Neutrophil (primary cell): ENCODE data around the gene CRELD1.

Source experiments
- H3K27ac ChIP-seq: fragments of 200-600 bp; sonication (generic); 2 replicates; pipeline ENCODE4 v1.5.1; 2016; ENCODE audit warnings: mild to moderate bottlenecking, moderate library complexity
- H3K27me3 ChIP-seq: fragments of 200-600 bp; sonication (generic); 2 replicates; pipeline ENCODE4 v1.6.0; 2016; ENCODE audit warnings: mild to moderate bottlenecking
- H3K36me3 ChIP-seq: fragments of 200-600 bp; sonication (generic); 2 replicates; pipeline ENCODE4 v1.5.1; 2017
- H3K4me1 ChIP-seq, 2 experiments: fragments of 200-600 bp in 1 of 2; sonication (generic) in 1 of 2; 1 replicate in 1 of 2; 2 replicates in 1 of 2; pipeline versions ENCODE4 v1.5.1 to v1.6.1; 2013 to 2016; ENCODE audit warnings: low read depth in 1 of 2, low read length in 1 of 2, mild to moderate bottlenecking in 1 of 2, moderate library complexity in 1 of 2; ENCODE audit not compliant: control insufficient read depth in 1 of 2, insufficient read depth in 1 of 2
- H3K4me3 ChIP-seq, 2 experiments: fragments of 200-600 bp in 1 of 2; sonication (generic) in 1 of 2; 1 replicate in 1 of 2; 2 replicates in 1 of 2; pipeline ENCODE4 v1.5.1; 2013 to 2016; ENCODE audit warnings: low read depth in 1 of 2, low read length in 1 of 2, mild to moderate bottlenecking in 1 of 2, moderate library complexity in 1 of 2
- H3K9me3 ChIP-seq: fragments of 200-600 bp; sonication (generic); 2 replicates; pipeline ENCODE4 v1.5.1; 2016
- TF ChIP-seq, protein P1 (sequence below): fragments of 200-600 bp; sonication (generic); IDR thresholded peaks from 2 replicates; pipeline ENCODE4 v1.5.1; 2016; ENCODE audit warnings: antibody characterized with exemption

CRELD1 gene, protein sequence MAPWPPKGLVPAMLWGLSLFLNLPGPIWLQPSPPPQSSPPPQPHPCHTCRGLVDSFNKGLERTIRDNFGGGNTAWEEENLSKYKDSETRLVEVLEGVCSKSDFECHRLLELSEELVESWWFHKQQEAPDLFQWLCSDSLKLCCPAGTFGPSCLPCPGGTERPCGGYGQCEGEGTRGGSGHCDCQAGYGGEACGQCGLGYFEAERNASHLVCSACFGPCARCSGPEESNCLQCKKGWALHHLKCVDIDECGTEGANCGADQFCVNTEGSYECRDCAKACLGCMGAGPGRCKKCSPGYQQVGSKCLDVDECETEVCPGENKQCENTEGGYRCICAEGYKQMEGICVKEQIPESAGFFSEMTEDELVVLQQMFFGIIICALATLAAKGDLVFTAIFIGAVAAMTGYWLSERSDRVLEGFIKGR

DNA sequence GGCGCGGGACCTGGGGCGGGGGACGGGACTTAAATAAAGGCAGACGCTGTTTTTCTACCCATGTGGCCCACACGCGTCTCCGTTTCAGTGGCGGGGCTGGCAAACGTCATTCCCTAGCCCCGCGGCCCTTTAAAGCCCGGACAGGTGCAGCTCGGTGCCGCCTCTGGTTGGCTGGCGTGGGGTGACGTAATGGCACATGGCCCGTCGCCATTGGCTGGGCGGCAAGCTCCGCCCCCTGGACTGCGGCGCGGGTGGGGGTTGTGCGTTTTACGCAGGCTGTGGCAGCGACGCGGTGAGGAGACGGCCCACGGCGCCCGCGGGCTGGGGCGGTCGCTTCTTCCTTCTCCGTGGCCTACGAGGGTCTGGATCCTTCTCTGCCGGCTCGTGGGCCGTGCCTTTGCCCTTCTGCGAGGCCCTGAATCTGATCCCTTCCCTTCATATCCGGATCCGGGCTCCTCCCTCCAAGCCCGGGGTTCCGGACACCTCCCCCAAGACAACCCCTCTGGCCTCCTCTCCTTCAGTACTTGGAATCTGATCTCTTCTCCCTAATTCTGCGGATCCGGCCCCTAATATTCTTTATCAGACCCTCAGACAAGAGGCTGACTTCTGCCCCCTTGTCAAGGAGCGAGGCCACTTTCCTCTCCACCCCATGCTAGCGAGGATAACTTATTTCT lies at the start of gene CRELD1:
CRELD1 (plus strand) TSS at position 274 of the 674 bp plus-strand sequence. CDS start 605 bp downstream, outside the sequence.
- Histone ChIP-seq H3K27me3 (no peaks in the 10 kb centered on the region), H3K4me3 (peak within 1 kb of the TSS; percentile 87 to 100), H3K27ac (peak within 1 kb of the TSS; percentile 76), H3K36me3 (no peaks in the 10 kb centered on the region), H3K4me1 (peaks cover 20 to 21% of the 10 kb centered on the region in 2 experiments), H3K9me3 (no peaks in the 10 kb centered on the region)
- TF ChIP-seq, protein P1, sequence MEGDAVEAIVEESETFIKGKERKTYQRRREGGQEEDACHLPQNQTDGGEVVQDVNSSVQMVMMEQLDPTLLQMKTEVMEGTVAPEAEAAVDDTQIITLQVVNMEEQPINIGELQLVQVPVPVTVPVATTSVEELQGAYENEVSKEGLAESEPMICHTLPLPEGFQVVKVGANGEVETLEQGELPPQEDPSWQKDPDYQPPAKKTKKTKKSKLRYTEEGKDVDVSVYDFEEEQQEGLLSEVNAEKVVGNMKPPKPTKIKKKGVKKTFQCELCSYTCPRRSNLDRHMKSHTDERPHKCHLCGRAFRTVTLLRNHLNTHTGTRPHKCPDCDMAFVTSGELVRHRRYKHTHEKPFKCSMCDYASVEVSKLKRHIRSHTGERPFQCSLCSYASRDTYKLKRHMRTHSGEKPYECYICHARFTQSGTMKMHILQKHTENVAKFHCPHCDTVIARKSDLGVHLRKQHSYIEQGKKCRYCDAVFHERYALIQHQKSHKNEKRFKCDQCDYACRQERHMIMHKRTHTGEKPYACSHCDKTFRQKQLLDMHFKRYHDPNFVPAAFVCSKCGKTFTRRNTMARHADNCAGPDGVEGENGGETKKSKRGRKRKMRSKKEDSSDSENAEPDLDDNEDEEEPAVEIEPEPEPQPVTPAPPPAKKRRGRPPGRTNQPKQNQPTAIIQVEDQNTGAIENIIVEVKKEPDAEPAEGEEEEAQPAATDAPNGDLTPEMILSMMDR = peak; percentile 32

DNA sequence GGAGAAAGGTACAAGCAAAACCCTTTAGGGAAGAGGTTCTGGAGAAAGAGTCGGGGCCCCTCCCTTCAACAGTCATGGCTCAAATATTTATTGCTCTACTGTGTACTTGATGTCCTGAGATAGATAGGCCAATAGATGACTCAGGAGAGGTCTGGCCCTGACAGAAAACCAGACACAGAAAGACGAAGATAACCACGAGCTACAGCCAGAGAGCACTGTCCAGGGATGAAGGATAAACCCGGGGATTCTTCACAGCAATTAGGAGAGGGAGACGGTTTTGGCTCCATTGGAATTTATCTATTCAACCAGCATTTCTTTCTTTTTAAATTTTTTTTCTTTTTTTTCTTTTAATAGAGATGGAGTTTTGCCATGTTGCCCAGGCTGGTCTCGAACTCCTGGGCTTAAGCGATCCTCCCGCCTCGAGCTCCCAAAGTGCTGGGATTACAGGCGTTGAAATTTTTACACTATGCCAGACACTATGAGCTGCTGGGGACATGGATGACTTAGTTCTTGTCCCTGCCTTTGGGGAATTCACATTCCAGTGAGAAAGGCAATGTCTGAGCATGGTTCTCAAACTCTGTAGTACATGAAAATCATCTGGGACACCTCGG lies 49.0 kb upstream of the CRELD1 start:
- no peaks in the 10 kb centered on the region for H3K4me1 ChIP-seq
- H3K4me3 ChIP-seq = no peak overlapping the region
- no peaks in the 10 kb centered on the region for H3K9me3 ChIP-seq
- H3K36me3 ChIP-seq = no peaks in the 10 kb centered on the region
- no peak overlapping the region for H3K27ac ChIP-seq
- TF ChIP-seq, protein P1 = no peak
- H3K27me3 ChIP-seq = no peaks in the 10 kb centered on the region

GRCh38 chr3:9886328-9886727 lies 47.3 kb upstream of the CRELD1 start:
- Histone ChIP-seq H3K27me3 (no peaks in the 10 kb centered on the region), H3K4me3 (no peak overlapping the region), H3K36me3 (no peaks in the 10 kb centered on the region), H3K9me3 (no peaks in the 10 kb centered on the region), H3K4me1 (peaks cover 10 to 13% of the 10 kb centered on the region in 2 experiments), H3K27ac (no peak overlapping the region)
- TF ChIP-seq, protein P1 = no peak

GRCh38 chr3:9887480-9887879 lies 46.2 kb upstream of the CRELD1 start:
- no peaks in the 10 kb centered on the region for H3K36me3 ChIP-seq
- no peaks in the 10 kb centered on the region for H3K9me3 ChIP-seq
- no peak overlapping the region for H3K27ac ChIP-seq
- no peaks in the 10 kb centered on the region for H3K27me3 ChIP-seq
- H3K4me3 ChIP-seq = no peak overlapping the region
- H3K4me1 ChIP-seq = peaks cover 10 to 16% of the 10 kb centered on the region in 2 experiments
- TF ChIP-seq, protein P1 = no peak

DNA sequence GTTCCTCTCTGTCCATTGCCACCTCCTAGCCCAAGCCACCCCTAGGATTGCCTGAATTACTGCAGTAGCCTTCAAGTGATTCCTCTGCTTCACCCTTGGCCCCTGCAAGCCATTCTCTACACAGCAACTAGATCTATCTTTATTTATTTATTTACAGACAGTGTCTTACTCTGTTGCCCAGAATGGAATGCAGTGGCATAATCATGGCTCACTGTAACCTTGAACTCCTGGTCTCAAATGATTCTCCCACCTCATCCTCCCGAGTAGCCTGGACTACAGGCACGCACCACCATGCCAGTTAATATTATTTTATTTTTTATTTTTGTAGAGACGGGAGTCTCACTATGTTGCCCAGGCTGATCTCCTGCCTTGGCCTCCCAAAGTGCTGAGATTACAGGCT lies 45.1 kb upstream of the CRELD1 start:
- Histone ChIP-seq H3K36me3 (peaks cover 9% of the 10 kb centered on the region), H3K27ac (no peak overlapping the region), H3K4me1 (peaks cover 10 to 16% of the 10 kb centered on the region in 2 experiments), H3K4me3 (no peak overlapping the region), H3K27me3 (no peaks in the 10 kb centered on the region), H3K9me3 (no peaks in the 10 kb centered on the region)
- TF ChIP-seq, protein P1 = no peak
